ENCODE data around the gene SPRED1.

Gene SPRED1

GRCh38 chr15:38351466-38351865 is 98.8 kb downstream of the SPRED1 start:
- H3K36me3 ChIP-seq (ENCODE audit: low read depth), result peaks cover 79% of the 10 kb centered on the region
- ATAC-seq (ENCODE audit: low read depth) (no peak), DNase-seq (ENCODE audit: low spot score) (no peak)
- no peak overlapping the region for H3K4me3 ChIP-seq (ENCODE audit: severe bottlenecking)
- no peaks in the 10 kb centered on the region for H3K27me3 ChIP-seq (ENCODE audit: insufficient read depth, poor library complexity, severe bottlenecking)
- H3K4me1 ChIP-seq (ENCODE audit: insufficient read depth, poor library complexity, severe bottlenecking), result peaks cover 2% of the 10 kb centered on the region
- no peak overlapping the region for H3K27ac ChIP-seq (ENCODE audit: poor library complexity, severe bottlenecking)
- no peaks in the 10 kb centered on the region for H3K9me3 ChIP-seq (ENCODE audit: severe bottlenecking)
- TF ChIP-seq CTCF (IDR thresholded peaks at IDR 0.05; ENCODE audit: poor library complexity, severe bottlenecking), result no peak

GRCh38 chr15:38354315-38354929 is 101.8 kb downstream of the SPRED1 start:
- peaks cover 68% of the 10 kb centered on the region for H3K36me3 ChIP-seq (ENCODE audit: low read depth)
- peak; percentile 82 for ATAC-seq (ENCODE audit: low read depth)

GRCh38 chr15:38362355-38362754 is 109.7 kb downstream of the SPRED1 start:
- DNase-seq (ENCODE audit: low spot score), result no peak
- Histone ChIP-seq H3K36me3 (ENCODE audit: low read depth) (0 out of 2 replicates have a peak, but pooled peaks cover under 1% of the 10 kb centered on the region), H3K4me3 (ENCODE audit: severe bottlenecking) (no peak overlapping the region), H3K4me1 (ENCODE audit: insufficient read depth, poor library complexity, severe bottlenecking) (no peaks in the 10 kb centered on the region), H3K9me3 (ENCODE audit: severe bottlenecking) (no peaks in the 10 kb centered on the region), H3K27me3 (ENCODE audit: insufficient read depth, poor library complexity, severe bottlenecking) (peaks cover 24% of the 10 kb centered on the region), H3K27ac (ENCODE audit: poor library complexity, severe bottlenecking) (no peak overlapping the region)
- ATAC-seq (ENCODE audit: low read depth), result no peak
- TF ChIP-seq CTCF (IDR thresholded peaks at IDR 0.05; ENCODE audit: poor library complexity, severe bottlenecking), result no peak

More at GRCh38 chr15:38354315-38354929, 101.8 kb downstream of the SPRED1 start:
- Histone ChIP-seq H3K27ac (ENCODE audit: poor library complexity, severe bottlenecking) (no peak overlapping the region), H3K27me3 (ENCODE audit: insufficient read depth, poor library complexity, severe bottlenecking) (no peaks in the 10 kb centered on the region), H3K4me3 (ENCODE audit: severe bottlenecking) (no peak overlapping the region), H3K4me1 (ENCODE audit: insufficient read depth, poor library complexity, severe bottlenecking) (peaks cover 2% of the 10 kb centered on the region), H3K9me3 (ENCODE audit: severe bottlenecking) (no peaks in the 10 kb centered on the region)
- no peak for DNase-seq (ENCODE audit: low spot score)
- peak; percentile 98 for TF ChIP-seq CTCF (IDR thresholded peaks at IDR 0.05; ENCODE audit: poor library complexity, severe bottlenecking)

- no peaks in the 10 kb centered on the region for H3K9me3 ChIP-seq (ENCODE audit: severe bottlenecking)
- no peak for ATAC-seq (ENCODE audit: low read depth)
- no peaks in the 10 kb centered on the region for H3K4me1 ChIP-seq (ENCODE audit: insufficient read depth, poor library complexity, severe bottlenecking)
- H3K4me3 ChIP-seq (ENCODE audit: severe bottlenecking), result no peak overlapping the region
- no peaks in the 10 kb centered on the region for H3K36me3 ChIP-seq (ENCODE audit: low read depth)
- H3K27ac ChIP-seq (ENCODE audit: poor library complexity, severe bottlenecking), result no peak overlapping the region
- no peak for TF ChIP-seq CTCF (IDR thresholded peaks at IDR 0.05; ENCODE audit: poor library complexity, severe bottlenecking)
- H3K27me3 ChIP-seq (ENCODE audit: insufficient read depth, poor library complexity, severe bottlenecking), result peaks cover 38% of the 10 kb centered on the region
- DNase-seq (ENCODE audit: low spot score), result no peak
Observed at GRCh38 chr15:38367476-38367875, 114.8 kb downstream of the SPRED1 start.

GRCh38 chr15:38369936-38370478 is 117.4 kb downstream of the SPRED1 start:
- Histone ChIP-seq H3K4me3 (ENCODE audit: severe bottlenecking) (no peak overlapping the region), H3K27me3 (ENCODE audit: insufficient read depth, poor library complexity, severe bottlenecking) (peaks cover 37% of the 10 kb centered on the region), H3K36me3 (ENCODE audit: low read depth) (no peaks in the 10 kb centered on the region), H3K27ac (ENCODE audit: poor library complexity, severe bottlenecking) (no peak overlapping the region), H3K9me3 (ENCODE audit: severe bottlenecking) (no peaks in the 10 kb centered on the region), H3K4me1 (ENCODE audit: insufficient read depth, poor library complexity, severe bottlenecking) (no peaks in the 10 kb centered on the region)
- TF ChIP-seq CTCF (IDR thresholded peaks at IDR 0.05; ENCODE audit: poor library complexity, severe bottlenecking), result no peak
- DNase-seq (ENCODE audit: low spot score), result no peak
- no peak for ATAC-seq (ENCODE audit: low read depth)

All from RWPE2 (cell line).